HG02840 (cell line): ENCODE measurements around the gene KLHL28.
"Not testable (repeated sequence)": the region's sequence is repeated elsewhere in the genome, so short reads cannot be mapped to it uniquely, and the experiment has no call there.

ENCODE experiments used
- ATAC-seq: cut with Tn5 transposase; IDR thresholded peaks from one replicate; pipeline ENCODE4 v1.9.1; 2021; ENCODE audit warnings: mild to moderate bottlenecking, moderate library complexity, moderate number of reproducible peaks; ENCODE audit not compliant: unreplicated experiment, low FRiP score

Gene KLHL28

DNA sequence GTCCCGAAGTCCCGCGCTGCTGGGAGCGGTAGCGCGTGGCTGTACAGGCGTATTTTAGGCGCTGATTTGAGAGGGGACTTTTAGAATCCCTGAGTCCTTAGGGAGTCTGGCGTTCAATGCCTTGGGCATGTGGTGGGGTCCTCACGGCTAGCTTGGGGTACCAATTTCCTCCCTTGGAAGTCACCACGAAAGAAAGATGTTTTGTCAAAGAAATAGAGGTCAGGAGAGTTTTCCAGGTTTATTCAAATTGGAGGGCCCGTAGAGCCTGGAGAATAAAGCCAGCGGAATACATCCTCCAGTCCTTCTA is 63.9 kb downstream of the KLHL28 start:
- no peak for ATAC-seq

DNA sequence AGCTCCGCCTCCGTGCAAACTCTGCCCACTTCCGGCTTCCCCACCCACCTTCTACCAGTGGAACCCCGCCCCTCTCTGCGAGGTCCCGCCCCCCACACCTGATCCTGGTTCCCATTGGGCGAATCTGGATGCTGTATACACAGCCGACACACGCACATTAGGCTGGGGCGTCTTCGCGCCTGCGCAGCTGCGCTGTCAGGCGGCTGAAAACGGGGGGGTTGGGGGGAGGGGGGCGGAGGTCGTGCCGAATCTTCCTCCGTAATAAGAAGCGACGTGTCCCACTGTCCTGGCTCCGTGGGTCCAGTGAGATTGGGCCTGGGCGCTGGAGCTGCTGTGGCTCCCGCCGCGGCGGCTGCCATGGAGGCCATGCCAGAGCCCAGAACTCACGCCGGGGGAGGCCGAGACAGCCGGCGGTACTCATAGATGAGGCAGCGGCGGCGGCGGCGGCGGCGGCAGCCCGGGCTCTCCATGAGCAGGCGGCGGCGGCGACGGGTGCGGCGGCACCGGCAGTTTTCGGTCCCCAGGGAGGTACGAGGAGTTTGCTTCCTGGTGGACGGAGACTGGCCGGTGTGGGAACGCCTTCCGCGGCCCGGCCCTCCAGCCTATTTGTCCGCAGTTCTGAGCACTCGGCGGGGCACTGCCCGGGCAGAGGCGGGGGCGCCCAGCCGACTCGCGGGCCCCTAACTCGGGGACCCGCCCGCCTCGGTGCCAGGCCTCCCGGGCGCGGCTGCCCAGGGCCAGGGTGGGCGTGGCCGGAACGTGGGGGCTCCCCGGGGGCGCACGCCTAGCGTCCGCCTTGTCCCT is 64.5 kb downstream of the KLHL28 start:
- ATAC-seq: peak; percentile 90

DNA sequence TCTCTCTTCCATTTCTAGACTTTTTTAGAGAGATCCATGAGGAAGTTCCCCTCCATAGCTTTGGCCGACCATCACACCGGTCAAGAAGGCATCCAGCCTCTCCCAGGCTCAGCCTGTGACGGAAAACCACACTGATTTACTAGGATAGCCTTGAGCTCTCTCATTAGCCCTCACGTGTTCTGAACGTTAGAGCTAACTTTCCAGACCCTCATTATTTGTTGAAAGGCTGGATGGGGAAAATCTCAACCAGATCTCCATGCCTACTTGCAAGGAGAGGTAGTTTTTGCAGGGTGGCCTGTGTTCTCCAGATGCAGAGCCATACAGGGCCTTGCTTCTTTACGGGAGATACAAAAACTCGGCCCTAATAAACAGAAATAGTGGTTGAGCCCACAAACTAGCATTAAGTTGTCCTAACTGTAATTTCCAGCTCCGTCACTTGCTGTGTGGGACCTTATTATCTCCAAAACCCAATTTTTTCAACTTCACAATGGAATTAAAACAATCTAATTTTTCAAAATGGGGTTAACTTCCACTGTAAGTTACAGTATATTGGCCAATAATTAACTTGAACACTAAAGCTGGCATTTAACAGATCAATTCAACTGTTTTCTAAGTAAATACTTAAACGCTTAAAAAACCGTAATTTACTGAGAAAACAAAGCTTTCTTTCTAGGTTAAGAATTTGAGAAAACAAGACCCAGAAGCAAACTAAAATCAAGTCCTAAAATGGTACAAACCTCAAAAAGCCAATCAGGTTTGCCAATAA is 65.3 kb downstream of the KLHL28 start:
- ATAC-seq: peak; percentile 1

DNA sequence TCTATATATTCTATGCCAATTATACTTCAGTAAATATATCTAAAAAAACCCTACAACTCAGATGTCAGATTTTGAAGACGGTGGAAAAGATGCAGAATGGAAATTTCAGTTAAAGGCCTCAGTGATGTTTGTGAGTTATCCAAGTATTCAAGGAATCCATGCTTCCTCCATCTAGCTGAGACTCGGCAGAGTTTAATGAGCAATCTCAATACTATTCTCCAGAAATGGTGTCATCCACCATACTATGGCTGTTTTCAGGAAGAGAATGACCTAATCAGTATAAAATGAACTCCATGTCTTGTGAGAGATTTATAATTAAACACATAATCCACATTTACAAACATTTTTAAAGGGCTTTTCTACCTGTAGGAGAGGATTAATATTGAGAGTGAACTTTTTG is 66.0 kb downstream of the KLHL28 start:
- ATAC-seq: no peak

GRCh38 chr14:44893535-44893934 is 68.2 kb downstream of the KLHL28 start:
- ATAC-seq: no peak

DNA sequence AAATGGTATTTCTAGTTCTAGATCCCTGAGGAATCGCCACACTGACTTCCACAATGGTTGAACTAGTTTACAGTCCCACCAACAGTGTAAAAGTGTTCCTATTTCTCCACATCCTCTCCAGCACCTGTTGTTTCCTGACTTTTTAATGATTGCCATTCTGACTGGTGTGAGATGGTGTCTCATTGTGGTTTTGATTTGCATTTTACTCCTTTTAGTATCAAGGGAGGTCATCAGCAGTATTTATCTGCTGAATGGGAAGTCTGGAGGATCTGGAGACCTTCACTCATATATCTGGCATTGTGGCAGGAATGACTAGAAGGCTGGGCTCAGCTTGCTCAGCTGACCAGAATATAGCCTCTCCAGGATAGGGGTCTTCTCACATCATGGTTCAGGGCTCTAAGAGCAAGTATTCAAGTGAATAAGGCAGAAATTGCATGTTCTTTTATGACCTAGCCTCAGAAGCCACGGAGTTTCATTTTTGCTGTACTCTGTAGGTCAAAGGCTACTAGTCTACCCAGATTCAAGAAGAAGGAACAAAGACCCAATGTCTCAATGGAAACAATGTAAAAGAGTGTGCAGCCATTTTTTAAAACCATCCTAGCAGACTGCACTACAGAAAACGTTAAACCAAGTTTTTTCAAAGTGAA is 69.9 kb downstream of the KLHL28 start:
- ATAC-seq: not testable (repeated sequence)

GRCh38 chr14:44889595-44890471 is 71.9 kb downstream of the KLHL28 start:
- no peak for ATAC-seq

DNA sequence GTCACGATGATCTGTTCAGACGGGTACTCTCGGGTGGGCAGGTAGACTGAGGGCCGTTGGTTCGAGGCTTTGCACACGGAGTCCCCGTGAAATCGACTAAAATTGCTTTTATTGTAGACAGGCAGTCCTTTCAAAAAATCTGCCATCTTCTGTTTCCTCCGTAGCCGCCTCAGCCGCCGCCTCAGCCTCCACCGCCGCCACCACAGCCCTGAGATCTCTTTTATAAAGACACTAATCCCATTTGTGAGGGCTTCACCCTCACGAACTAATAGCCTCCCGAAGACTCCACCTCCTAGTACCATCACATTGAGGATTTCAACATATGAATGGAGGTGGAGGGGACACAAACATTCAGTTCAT is 74.2 kb downstream of the KLHL28 start:
- no peak for ATAC-seq

DNA sequence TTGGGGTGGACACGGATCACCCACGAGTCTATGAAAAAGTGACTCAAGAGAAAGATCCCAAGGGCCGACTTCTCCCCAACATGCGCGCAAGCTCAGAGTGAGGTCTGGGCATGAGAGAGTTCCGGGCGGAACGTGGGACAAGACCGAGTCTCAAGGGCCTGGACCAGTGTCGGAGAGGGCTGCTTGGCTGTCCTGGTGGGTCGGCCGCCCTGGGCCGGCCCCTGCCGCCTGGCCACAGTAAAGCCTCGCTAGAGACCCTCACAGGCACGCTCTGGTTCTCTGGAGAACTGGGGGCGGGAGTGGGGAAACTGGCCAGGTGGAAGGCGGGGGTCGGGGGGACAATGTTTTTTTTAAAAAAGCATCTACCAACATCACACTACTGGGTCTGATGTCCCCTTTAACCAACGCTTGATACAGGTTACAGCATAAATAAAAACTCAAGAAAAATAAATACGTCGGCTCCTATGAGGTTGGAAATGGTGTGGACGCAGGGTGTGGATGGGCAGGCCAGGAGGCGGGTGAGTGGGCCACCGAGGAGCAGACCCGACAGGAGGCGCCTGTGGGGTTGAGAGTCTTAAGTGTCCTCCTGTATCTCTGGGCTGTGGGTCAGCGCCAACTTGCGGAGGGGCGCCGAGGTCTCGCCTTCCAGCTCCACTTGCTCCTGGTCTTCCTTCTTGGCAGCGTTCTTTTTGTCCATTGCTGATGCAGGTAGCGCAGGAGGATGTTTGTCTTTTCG is 74.7 kb downstream of the KLHL28 start:
- ATAC-seq: no peak

DNA sequence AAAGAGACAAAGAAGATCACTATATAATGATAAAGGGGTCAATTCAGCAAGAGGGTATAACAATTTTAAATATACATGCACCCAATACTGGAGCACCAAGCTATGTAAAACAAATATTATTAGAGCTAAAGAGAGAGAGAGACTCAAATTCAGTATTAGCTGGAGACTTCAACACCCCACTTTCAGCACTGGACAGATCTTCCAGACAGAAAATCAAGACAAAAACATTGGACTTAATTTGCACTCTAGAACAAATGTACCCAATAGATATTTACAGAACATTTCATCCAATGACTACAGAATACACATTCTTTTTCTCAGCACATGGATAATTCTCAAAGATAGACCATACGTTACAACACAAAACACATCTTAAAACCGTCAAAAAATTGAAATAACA is 81.0 kb downstream of the KLHL28 start:
- no peak for ATAC-seq
